H1 (cell line): Measurements from ENCODE around the gene DYSF. TPM values are rescaled to one million over a fixed set of nuclear protein-coding genes. Genes with fewer than 3 reads are reported as not detected.

Experiments
- CTCF ChIA-PET: fragments of 300-600 bp; sonication (Branson Sonifier 250); formaldehyde crosslinking; loops from one replicate; lab custom pipeline; 2021; ENCODE audit not compliant: partially characterized antibody; lab: Charles Lee
- POLR2A ChIA-PET: fragments of 300-600 bp; sonication (Branson Sonifier 250); formaldehyde crosslinking; loops from one replicate; lab custom pipeline; 2021; ENCODE audit warnings: inconsistent platforms; ENCODE audit not compliant: partially characterized antibody; lab: Charles Lee
- DNase-seq, 2 experiments: peaks; one replicate each; pipeline versions ENCODE4 v3.0.0 to v3.0.0-alpha.2; 2010 to 2022; ENCODE audit warnings: low spot score in 2 of 2, low read depth in 1 of 2, mixed read lengths in 1 of 2
- FAIRE-seq: peaks from 2 replicates; lab custom pipeline; 2011; peaks lifted over from hg19 to GRCh38; lab: Jason Lieb, UNC
- H2AFZ ChIP-seq: 2 replicates; pipeline ENCODE4 v1.8.1; 2012; ENCODE audit warnings: low read length, inconsistent platforms
- H2AK5ac ChIP-seq: 2 replicates; pipeline ENCODE4 v1.6.1; 2013; ENCODE audit warnings: low read depth, low read length
- H2BK120ac ChIP-seq: replicated peaks from 2 replicates; pipeline ENCODE3; 2013; ENCODE audit warnings: low read depth, low read length, inconsistent platforms
- H2BK12ac ChIP-seq: 2 replicates; pipeline ENCODE4 v1.6.1; 2013; ENCODE audit warnings: low read depth, low read length
- H2BK15ac ChIP-seq: 2 replicates; pipeline ENCODE4 v1.6.1; 2013; ENCODE audit warnings: low read length
- H2BK20ac ChIP-seq: 2 replicates; pipeline ENCODE4 v1.6.1; 2013; ENCODE audit warnings: low read length
- H2BK5ac ChIP-seq: 2 replicates; pipeline ENCODE4 v1.6.1; 2013; ENCODE audit warnings: low read depth, low read length
- H3K14ac ChIP-seq: 2 replicates; pipeline ENCODE4 v1.6.1; 2013; ENCODE audit warnings: inconsistent platforms; ENCODE audit not compliant: insufficient read length
- H3K18ac ChIP-seq: 2 replicates; pipeline ENCODE4 v1.6.1; 2013; ENCODE audit warnings: low read length; ENCODE audit errors: extremely low read depth
- H3K23ac ChIP-seq: 2 replicates; pipeline ENCODE4 v1.6.1; 2013; ENCODE audit warnings: inconsistent platforms; ENCODE audit not compliant: insufficient read length
- H3K23me2 ChIP-seq: 2 replicates; pipeline ENCODE4 v1.6.1; 2013; ENCODE audit warnings: low read depth, low read length
- H3K27ac ChIP-seq: 2 replicates; pipeline ENCODE4 v1.6.1; 2011; ENCODE audit warnings: low read depth, low read length, inconsistent platforms
- H3K27me3 ChIP-seq, 4 experiments: replicated peaks in 1 of 4; 1 replicate in 1 of 4; 2 replicates in 3 of 4; pipeline versions ENCODE4 v1.6.1 to v1.8.1; 2011 to 2013; ENCODE audit warnings: low read length in 3 of 4, mild to moderate bottlenecking in 3 of 4, inconsistent platforms in 2 of 4, mixed read lengths in 2 of 4, moderate library complexity in 1 of 4; ENCODE audit not compliant: control insufficient read depth in 3 of 4, insufficient read depth in 3 of 4; ENCODE audit errors: extremely low read depth in 1 of 4
- H3K36me3 ChIP-seq, 4 experiments: 2 replicates each; pipeline versions ENCODE4 v1.6.1 to v1.8.1; 2011 to 2013; ENCODE audit warnings: mild to moderate bottlenecking in 4 of 4, low read length in 3 of 4, moderate library complexity in 2 of 4, control low read depth in 1 of 4, inconsistent platforms in 1 of 4; ENCODE audit not compliant: insufficient read depth in 4 of 4, control insufficient read depth in 2 of 4
- H3K4ac ChIP-seq: replicated peaks from 2 replicates; pipeline ENCODE3; 2013; ENCODE audit warnings: low read length, low read depth, mixed read lengths, inconsistent platforms; ENCODE audit not compliant: insufficient read length
- H3K4me1 ChIP-seq, 4 experiments: replicated peaks in 1 of 4; 1 replicate in 1 of 4; 2 replicates in 3 of 4; pipeline versions ENCODE4 v1.6.1 to v1.8.1; 2011 to 2013; ENCODE audit warnings: low read length in 3 of 4, inconsistent platforms in 2 of 4, mixed read lengths in 1 of 4; ENCODE audit not compliant: insufficient read depth in 4 of 4, control insufficient read depth in 3 of 4
- H3K4me2 ChIP-seq, 2 experiments: 2 replicates each; pipeline versions ENCODE4 v1.6.1 to v1.8.1; 2011 to 2013; ENCODE audit warnings: low read depth in 2 of 2, low read length in 2 of 2, control low read depth in 1 of 2, inconsistent platforms in 1 of 2, mild to moderate bottlenecking in 1 of 2; ENCODE audit not compliant: insufficient read depth in 1 of 2
- H3K4me3 ChIP-seq, 4 experiments: fragments of 200-600, 300-600 bp in 1 of 4; sonication (generic), shearing (Covaris generic), sonication (Bioruptor Twin) in 1 of 4; 2 replicates each; pipeline versions ENCODE4 v1.5.1 to v1.8.1; 2011 to 2016; ENCODE audit warnings: low read length in 4 of 4, low read depth in 3 of 4, control low read depth in 2 of 4, inconsistent platforms in 2 of 4, mild to moderate bottlenecking in 2 of 4, mixed read lengths in 1 of 4, moderate library complexity in 1 of 4; ENCODE audit not compliant: insufficient read depth in 2 of 4; ENCODE audit errors: extremely low read depth in 1 of 4
- H3K56ac ChIP-seq: replicated peaks from 2 replicates; pipeline ENCODE3; 2013; ENCODE audit warnings: low read depth, mild to moderate bottlenecking, mixed read lengths, low read length, inconsistent platforms; ENCODE audit not compliant: insufficient read length
- H3K79me1 ChIP-seq: 2 replicates; pipeline ENCODE4 v1.6.1; 2013; ENCODE audit warnings: low read depth, low read length, control low read depth
- H3K79me2 ChIP-seq, 2 experiments: 2 replicates each; pipeline versions ENCODE4 v1.6.1 to v1.8.1; 2012 to 2013; ENCODE audit warnings: low read length in 2 of 2, mild to moderate bottlenecking in 2 of 2, inconsistent platforms in 1 of 2; ENCODE audit not compliant: insufficient read depth in 2 of 2, control insufficient read depth in 1 of 2
- H3K9ac ChIP-seq, 4 experiments: replicated peaks in 1 of 4; 1 replicate in 1 of 4; 2 replicates in 3 of 4; pipeline versions ENCODE4 v1.6.1 to v1.8.1; 2011 to 2013; ENCODE audit warnings: low read depth in 3 of 4, low read length in 3 of 4, control low read depth in 2 of 4, mild to moderate bottlenecking in 2 of 4, moderate library complexity in 2 of 4, inconsistent platforms in 1 of 4; ENCODE audit errors: extremely low read depth in 1 of 4
- H3K9me3 ChIP-seq, 2 experiments: 2 replicates each; pipeline versions ENCODE4 v1.6.1 to v1.8.1; 2012 to 2013; ENCODE audit warnings: mild to moderate bottlenecking in 2 of 2, moderate library complexity in 2 of 2, control low read depth in 1 of 2, inconsistent platforms in 1 of 2, low read depth in 1 of 2, low read length in 1 of 2, mixed read lengths in 1 of 2; ENCODE audit not compliant: insufficient read depth in 2 of 2
- H4K20me1 ChIP-seq, 2 experiments: replicated peaks in 1 of 2; 2 replicates each; pipeline versions ENCODE3 to v1.8.1; 2011 to 2013; ENCODE audit warnings: inconsistent platforms in 2 of 2, low read length in 2 of 2, mild to moderate bottlenecking in 1 of 2; ENCODE audit not compliant: insufficient read depth in 2 of 2, control insufficient read depth in 1 of 2
- H4K5ac ChIP-seq: 2 replicates; pipeline ENCODE4 v1.6.1; 2013; ENCODE audit warnings: low read length, low read depth, mixed read lengths, inconsistent platforms; ENCODE audit not compliant: insufficient read length
- H4K8ac ChIP-seq: 2 replicates; pipeline ENCODE4 v1.8.0; 2013; ENCODE audit warnings: mild to moderate bottlenecking, moderate library complexity, low read length, inconsistent platforms; ENCODE audit not compliant: insufficient read depth; ENCODE audit errors: extremely low read depth
- H4K91ac ChIP-seq: replicated peaks from 2 replicates; pipeline ENCODE3; 2013; ENCODE audit warnings: low read length, mixed read lengths, inconsistent platforms; ENCODE audit not compliant: insufficient read length
- ATF2 ChIP-seq: IDR thresholded peaks from 2 replicates; pipeline ENCODE4 v1.6.1; 2012; ENCODE audit warnings: low read length, inconsistent platforms
- BRCA1 ChIP-seq: IDR thresholded peaks from 2 replicates; pipeline ENCODE4 v1.6.1; 2012; ENCODE audit warnings: low read depth, low read length, improper control_type of control experiment
- CBX5 ChIP-seq: fragments of 300-800, 300-1000 bp; sonication (generic); IDR thresholded peaks from 2 replicates; pipeline ENCODE4 v1.7.1; 2016; ENCODE audit warnings: antibody characterized with exemption, low read length, low read depth
- CREB1 ChIP-seq: IDR thresholded peaks from 2 replicates; pipeline ENCODE4 v1.6.1; 2012; ENCODE audit warnings: inconsistent platforms
- GTF2F1 ChIP-seq: IDR thresholded peaks from 2 replicates; pipeline ENCODE4 v1.6.1; 2012; ENCODE audit warnings: low read depth, low read length, improper control_type of control experiment, borderline replicate concordance
- HDAC6 ChIP-seq: IDR thresholded peaks from one replicate; pipeline ENCODE4 v1.7.1; 2012; ENCODE audit warnings: low read depth, mild to moderate bottlenecking, inconsistent platforms, low read length, moderate library complexity
- NANOG ChIP-seq: IDR thresholded peaks from 2 replicates; pipeline ENCODE4 v1.6.1; 2011; ENCODE audit warnings: low read length, low read depth, mild to moderate bottlenecking, inconsistent platforms; ENCODE audit not compliant: insufficient read depth, poor library complexity, severe bottlenecking
- NRF1 ChIP-seq: IDR thresholded peaks from 2 replicates; pipeline ENCODE4 v1.6.1; 2011; ENCODE audit warnings: mild to moderate bottlenecking, low read depth, low read length, improper control_type of control experiment
- POLR2AphosphoS5 ChIP-seq: IDR thresholded peaks from 2 replicates; pipeline ENCODE4 v1.6.1; 2011; ENCODE audit warnings: low read depth, low read length
- RAD21 ChIP-seq, 2 experiments: IDR thresholded peaks in 1 of 2; conservative IDR thresholded peaks in 1 of 2; 2 replicates each; pipeline ENCODE4 v1.6.1; 2011; ENCODE audit warnings: low read depth in 2 of 2, low read length in 2 of 2, improper control_type of control experiment in 1 of 2, inconsistent platforms in 1 of 2, mild to moderate bottlenecking in 1 of 2, moderate library complexity in 1 of 2
- RFX5 ChIP-seq: IDR thresholded peaks from 2 replicates; pipeline ENCODE4 v1.6.1; 2011; ENCODE audit warnings: low read depth, low read length, improper control_type of control experiment, borderline replicate concordance
- SIN3A ChIP-seq, 2 experiments: IDR thresholded peaks in 1 of 2; conservative IDR thresholded peaks in 1 of 2; 2 replicates each; pipeline ENCODE4 v1.6.1; 2011 to 2012; ENCODE audit warnings: low read length in 2 of 2, improper control_type of control experiment in 1 of 2, low read depth in 1 of 2, mild to moderate bottlenecking in 1 of 2
- WGBS, 2 experiments: shearing (Covaris generic) in 1 of 2; methylation state at CpG; one replicate each; pipeline versions ENCODE4 v1.1.6 to v1.1.7; 2013 to 2015; ENCODE audit warnings: low lambda C conversion rate in 2 of 2, mixed read lengths in 2 of 2, inconsistent platforms in 1 of 2, low coverage in 1 of 2, missing lambda C conversion rate in 1 of 2; ENCODE audit not compliant: insufficient replicate concordance in 2 of 2, insufficient coverage in 1 of 2, insufficient read length in 1 of 2; ENCODE audit errors: extremely low coverage in 1 of 2, missing lambda C conversion rate in 1 of 2; 5-methylcytosine and 5-hydroxymethylcytosine counted together
- polyA plus RNA-seq, 7 experiments: library from polyadenylated mRNA; depleted of rRNA in 3 of 7; stranded (reverse) in 5 of 7; unstranded in 2 of 7; fragments of >200 nt in 5 of 7; fragments of 200-250 nt in 2 of 7; gene quantifications; 1 replicate in 5 of 7; 2 replicates in 1 of 7; 4 replicates in 1 of 7; pipeline versions ENCODE4 v1.2.1 to v1.2.3, GENCODE V29; 2011 to 2013; ENCODE audit warnings: missing spikeins in 2 of 7, mixed read lengths in 2 of 7
- total RNA-seq: library from RNA; stranded (reverse); fragmentation: NEBNext Ultra II Directional; extraction: Animal tissue kit (Norgen Biotek cat#: 25700); gene quantifications from 2 replicates; pipeline ENCODE4 v1.2.1, GENCODE V29; 2021

DYSF gene
- total and polyA plus RNA-seq, 2 of the 8 experiments (the other 6 are each of a cell fraction or from before 2014, with no cell fraction given) = 5.8 to 7.1 TPM

GRCh38 chr2:71611247-71611646 lies 157.9 kb downstream of the DYSF start:
- Histone ChIP-seq H4K20me1 (no peaks in the 10 kb centered on the region), H3K79me1 (no peaks in the 10 kb centered on the region), H2BK120ac (no peak overlapping the region), H3K27me3 (no peaks in the 10 kb centered on the region), H3K4ac (no peak overlapping the region), H3K9ac (no peak overlapping the region), H3K56ac (no peak overlapping the region), H2BK12ac (0 out of 2 replicates have a peak overlapping the region, but pooled peaks have one; percentile 9), H4K91ac (no peak overlapping the region), H3K4me3 (no peak overlapping the region), H2BK15ac (no peak overlapping the region), H2AFZ (no peak overlapping the region), H3K9me3 (no peaks in the 10 kb centered on the region), H3K23me2 (no peaks in the 10 kb centered on the region), H3K27ac (no peak overlapping the region), H4K8ac (no peak overlapping the region; the same call in 1 of the 2 replicates), H2BK5ac (no peak overlapping the region), H3K79me2 (no peaks in the 10 kb centered on the region), H3K18ac (no peak overlapping the region), H4K5ac (no peak overlapping the region), H2AK5ac (no peak overlapping the region), H3K36me3 (no peaks in the 10 kb centered on the region), H3K4me1 (no peaks in the 10 kb centered on the region), H3K23ac (no peak overlapping the region), H2BK20ac (no peak overlapping the region), H3K4me2 (no peak overlapping the region), H3K14ac (no peak overlapping the region)
- DNase-seq = peak in 1 of 2 experiments; percentile 29
- no peak for FAIRE-seq
- CTCF ChIA-PET = interaction anchor here (0.5 to 2.9 kb wide), 3 partner anchors 10 to 186 kb away, joined by 3 to 19 read pairs (median 9); no protein-coding TSS in a partner anchor
- POLR2A ChIA-PET = no interaction called here
- WGBS, 2 experiments = 88% methylated on average over 11 of the region's 12 CpGs; no CpG with 5 or more reads in 1 of the 2 experiments
- TF ChIP-seq BRCA1 = no peak
- TF ChIP-seq NANOG = no peak
- TF ChIP-seq NRF1 = no peak
- no peak for TF ChIP-seq CREB1
- no peak for TF ChIP-seq POLR2AphosphoS5
- no peak for TF ChIP-seq RFX5
- no peak for TF ChIP-seq GTF2F1
- no peak for TF ChIP-seq HDAC6
- TF ChIP-seq SIN3A (conservative IDR thresholded peaks at IDR 0.05 in 1 of 2, IDR thresholded peaks at IDR 0.05 in 1 of 2; ENCODE audit: low read depth in 1 of 2, low read length in 2 of 2) = no peak
- TF ChIP-seq RAD21 (IDR thresholded peaks at IDR 0.05 in 1 of 2, conservative IDR thresholded peaks at IDR 0.05 in 1 of 2; ENCODE audit: low read depth in 2 of 2, low read length in 2 of 2) = no peak
- no peak for TF ChIP-seq ATF2
- TF ChIP-seq CBX5 = no peak
